Spinal cord (tissue), 10 donors: Measurements from ENCODE around the gene NCOR1. TPM values are rescaled to one million over a fixed set of nuclear protein-coding genes. Genes with fewer than 3 reads are reported as not detected.
"Not testable (repeated sequence)": the region's sequence is repeated elsewhere in the genome, so short reads cannot be mapped to it uniquely, and the experiment has no call there.

Source experiments
- DNase-seq, 6 donors: peaks; one replicate each; pipeline versions ENCODE4 v3.0.0 to v3.0.0-alpha.2; 2013 to 2015; ENCODE audit warnings: low spot score in 6 of 6, low read depth in 4 of 6
- H3K27ac ChIP-seq: one replicate; pipeline ENCODE4 v1.5.1; 2013; ENCODE audit warnings: low read depth, low read length, control low read depth
- H3K27me3 ChIP-seq: one replicate; pipeline ENCODE4 v1.6.1; 2013; ENCODE audit warnings: low read length; ENCODE audit not compliant: control insufficient read depth, insufficient read depth
- H3K36me3 ChIP-seq: one replicate; pipeline ENCODE4 v1.6.1; 2013; ENCODE audit warnings: low read length; ENCODE audit not compliant: control insufficient read depth, insufficient read depth
- H3K4me1 ChIP-seq: one replicate; pipeline ENCODE4 v1.6.1; 2013; ENCODE audit warnings: low read length; ENCODE audit not compliant: control insufficient read depth, insufficient read depth
- H3K4me3 ChIP-seq: one replicate; pipeline ENCODE4 v1.5.1; 2013; ENCODE audit warnings: low read depth, low read length, control low read depth
- H3K9me3 ChIP-seq: one replicate; pipeline ENCODE4 v1.6.1; 2013; ENCODE audit warnings: low read length; ENCODE audit not compliant: control insufficient read depth, insufficient read depth
- WGBS: methylation state at CpG from one replicate; pipeline ENCODE4 v1.1.5; 2013; ENCODE audit warnings: missing lambda C conversion rate; ENCODE audit not compliant: insufficient coverage; 5-methylcytosine and 5-hydroxymethylcytosine counted together
- polyA plus RNA-seq, 2 donors: library from polyadenylated mRNA; unstranded; fragments of 120-200 nt; gene quantifications; one replicate each; pipeline ENCODE4 v1.2.1, GENCODE V29; 2013; ENCODE audit not compliant: insufficient read length in 2 of 2
- total RNA-seq, 2 donors: library from RNA; depleted of rRNA in 1 of 2; stranded (reverse); fragments of 120-200 nt in 1 of 2; fragments of >200 nt in 1 of 2; gene quantifications; one replicate each; pipeline versions ENCODE4 v1.2.3 to v1.2.4, GENCODE V29; 2013 to 2014
- donor health status: healthy.

Gene NCOR1
- total and polyA plus RNA-seq, 4 donors = 72.7 to 102 (median 86.2) TPM

- Histone ChIP-seq H3K27me3 (no peaks in the 10 kb centered on the region), H3K27ac (peak within 1 kb of the TSS; percentile 95), H3K36me3 (peaks cover 6% of the 10 kb centered on the region), H3K9me3 (no peaks in the 10 kb centered on the region), H3K4me1 (peaks cover 13% of the 10 kb centered on the region), H3K4me3 (peak within 1 kb of the TSS; percentile 91)
- 1% methylated on average over 25 of the region's 29 CpGs for WGBS
- DNase-seq = peak; percentile 88 to 98 (median 91)
Observed at GRCh38 chr17:16217002-16217635, 1.8 kb upstream of the NCOR1 start, which contains the start of gene PIGL. Gene PIGL, plus strand, starts transcription at chr17:16217210. Its CDS starts 17 bp downstream, at chr17:16217227.

DNA sequence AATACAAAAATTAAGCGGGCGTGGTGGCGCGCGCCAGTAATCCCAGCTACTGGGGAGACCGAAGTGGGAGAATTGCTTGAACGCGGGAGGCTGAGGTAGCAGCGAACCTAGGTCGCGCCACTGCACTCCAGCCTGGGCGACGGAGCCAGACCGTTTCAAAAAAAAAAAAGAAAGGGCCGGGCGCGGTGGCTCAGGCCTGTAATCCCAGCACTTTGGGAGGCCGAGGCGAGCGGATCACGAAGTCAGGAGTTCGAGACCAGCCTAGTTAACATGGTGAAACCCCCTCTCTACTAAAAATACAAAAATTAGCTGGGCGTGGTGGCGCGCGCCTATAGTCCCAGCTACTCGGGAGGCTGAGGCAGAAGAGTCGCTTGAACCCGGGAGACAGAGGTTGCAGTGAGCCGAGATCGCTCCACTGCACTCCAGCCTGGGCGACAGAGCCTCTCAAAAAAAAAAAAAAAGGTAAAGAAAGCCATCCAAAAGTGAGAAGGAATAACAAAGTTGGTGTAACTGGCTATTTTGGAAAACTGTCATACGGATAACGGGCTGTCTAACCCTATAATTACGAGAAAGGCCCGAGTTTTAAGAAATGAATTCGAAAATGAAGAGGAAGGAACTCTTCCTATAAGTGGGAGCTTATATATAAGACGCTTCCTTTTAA lies 1.1 kb upstream of the NCOR1 start:
- DNase-seq, H3K27me3 ChIP-seq, H3K36me3 ChIP-seq, H3K9me3 ChIP-seq: not testable (repeated sequence)
- WGBS = 76% methylated on average over 27 of the region's 38 CpGs
- Histone ChIP-seq H3K4me1 (peaks cover 13% of the 10 kb centered on the region), H3K4me3 (peak overlapping the region; percentile 91), H3K27ac (peak overlapping the region; percentile 95)

DNA sequence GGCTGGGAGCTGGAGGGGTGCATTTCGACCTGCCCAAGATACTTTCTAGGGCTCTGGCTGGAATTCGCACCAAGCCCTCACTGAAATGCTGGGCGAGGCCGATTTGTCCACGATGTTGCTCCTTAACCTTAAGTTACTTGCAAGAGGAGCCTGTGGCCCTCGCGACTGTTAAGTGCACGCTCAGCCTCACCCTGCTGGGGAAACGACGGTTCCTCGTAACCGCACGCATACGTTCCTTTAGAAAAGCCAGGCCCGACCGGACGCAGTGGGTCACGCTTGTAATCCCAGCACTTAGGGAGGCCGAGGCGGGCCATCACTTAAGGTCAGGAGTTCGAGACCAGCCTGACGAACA lies 607 bp upstream of the NCOR1 start:
- Histone ChIP-seq H3K27ac (peak overlapping the region; percentile 95), H3K9me3 (no peaks in the 10 kb centered on the region), H3K4me1 (peaks cover 13% of the 10 kb centered on the region), H3K36me3 (peaks cover 6% of the 10 kb centered on the region), H3K4me3 (peak overlapping the region; percentile 67), H3K27me3 (no peaks in the 10 kb centered on the region)
- 14% methylated on average over 21 of the region's 22 CpGs for WGBS
- peak in 2 of 6 donors; percentile 20 to 35 for DNase-seq

DNA sequence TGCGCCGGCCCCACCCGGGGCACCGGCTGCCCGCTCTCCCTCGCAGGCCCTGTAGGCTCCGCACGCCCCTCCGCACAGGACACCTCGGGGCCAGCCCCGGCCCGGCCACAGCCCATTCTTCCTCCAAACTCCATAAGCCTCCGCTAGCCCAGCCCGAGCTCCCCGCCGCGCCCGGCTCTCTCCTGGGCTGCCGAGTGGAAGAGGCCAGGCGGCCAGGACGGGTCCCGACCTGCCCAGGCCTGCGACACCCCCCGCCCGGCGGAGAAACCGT lies 397 bp downstream of the NCOR1 start:
- Histone ChIP-seq H3K4me1 (peaks cover 13% of the 10 kb centered on the region), H3K9me3 (no peaks in the 10 kb centered on the region), H3K27me3 (no peaks in the 10 kb centered on the region), H3K4me3 (peak overlapping the region; percentile 67), H3K27ac (peak overlapping the region; percentile 95), H3K36me3 (peaks cover 6% of the 10 kb centered on the region)
- DNase-seq = peak in 2 of 6 donors; percentile 19 to 31
- WGBS = under 1% methylated on average over 27 of the region's 27 CpGs

DNA sequence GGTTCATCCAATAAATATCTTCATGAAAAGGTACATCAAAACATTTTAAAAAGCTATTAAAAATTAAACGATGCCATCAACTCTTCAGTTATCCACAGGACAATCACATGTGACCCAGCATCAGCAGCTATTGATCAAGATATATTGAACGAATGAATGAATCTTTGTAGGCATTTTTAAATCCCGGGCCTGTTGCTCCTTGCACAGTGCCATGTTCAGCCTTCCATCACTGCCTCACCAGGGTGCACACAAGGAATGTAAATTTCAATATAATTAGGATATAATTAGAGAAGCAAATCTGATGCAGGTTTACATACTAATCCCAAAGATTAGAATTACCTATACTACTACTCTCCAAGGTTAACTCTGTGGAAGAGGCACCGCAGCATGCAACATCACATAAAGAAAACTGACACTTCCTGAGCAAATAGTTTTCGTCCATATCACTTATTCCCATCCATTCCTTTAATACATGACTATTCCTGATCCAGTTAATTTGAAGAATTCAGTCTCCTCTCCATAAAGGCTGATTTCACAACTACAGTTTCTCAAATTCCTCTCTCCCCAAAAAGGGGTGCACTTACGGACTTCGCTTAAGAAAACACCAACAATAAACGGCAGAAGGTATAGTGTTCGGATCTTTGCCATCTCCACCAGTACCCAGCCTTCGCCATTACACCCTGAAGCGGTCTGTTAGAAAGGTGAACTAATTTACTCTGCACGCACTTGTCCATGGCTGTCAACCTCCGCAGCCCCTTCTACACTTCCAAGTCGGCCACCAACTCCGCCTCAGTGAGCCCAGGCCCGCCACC lies 938 bp downstream of the NCOR1 start:
- WGBS = under 1% methylated on average over 13 of the region's 16 CpGs
- peak overlapping the region; percentile 95 for H3K27ac ChIP-seq

DNA sequence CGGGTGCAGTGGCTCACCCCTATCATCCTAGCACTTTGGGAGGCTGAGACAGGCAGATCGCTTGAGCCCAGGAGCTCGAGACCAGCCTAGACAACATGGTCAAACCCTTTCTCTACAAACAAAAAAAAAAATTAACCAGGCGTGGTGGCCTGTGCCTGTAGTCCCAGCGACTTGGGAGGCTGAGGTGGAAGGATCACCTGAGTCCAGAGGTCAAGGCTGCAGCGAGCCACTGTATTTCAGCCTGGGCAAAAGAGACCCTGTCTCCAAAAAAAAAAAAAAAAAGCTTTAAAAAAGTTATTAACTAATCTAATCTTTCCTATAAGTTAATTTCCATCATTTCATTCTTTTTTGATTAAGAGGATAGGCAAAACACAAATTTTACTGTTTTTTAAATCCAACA lies 2.5 kb downstream of the NCOR1 start:
- no peak for DNase-seq
- no peaks in the 10 kb centered on the region for H3K36me3 ChIP-seq
- H3K9me3 ChIP-seq = no peaks in the 10 kb centered on the region
- WGBS = 93% methylated on average over 3 of the region's 6 CpGs
- H3K27ac ChIP-seq = no peak overlapping the region
- peaks cover 13% of the 10 kb centered on the region for H3K4me1 ChIP-seq
- H3K4me3 ChIP-seq = no peak overlapping the region
- H3K27me3 ChIP-seq = no peaks in the 10 kb centered on the region

More for the DNA sequence above, 938 bp downstream of the NCOR1 start:
- Histone ChIP-seq H3K4me3 (peak overlapping the region; percentile 67), H3K27me3 (no peaks in the 10 kb centered on the region), H3K36me3 (peaks cover 4% of the 10 kb centered on the region), H3K4me1 (peaks cover 13% of the 10 kb centered on the region), H3K9me3 (no peaks in the 10 kb centered on the region)
- peak in 1 of 6 donors; percentile 21 for DNase-seq

DNA sequence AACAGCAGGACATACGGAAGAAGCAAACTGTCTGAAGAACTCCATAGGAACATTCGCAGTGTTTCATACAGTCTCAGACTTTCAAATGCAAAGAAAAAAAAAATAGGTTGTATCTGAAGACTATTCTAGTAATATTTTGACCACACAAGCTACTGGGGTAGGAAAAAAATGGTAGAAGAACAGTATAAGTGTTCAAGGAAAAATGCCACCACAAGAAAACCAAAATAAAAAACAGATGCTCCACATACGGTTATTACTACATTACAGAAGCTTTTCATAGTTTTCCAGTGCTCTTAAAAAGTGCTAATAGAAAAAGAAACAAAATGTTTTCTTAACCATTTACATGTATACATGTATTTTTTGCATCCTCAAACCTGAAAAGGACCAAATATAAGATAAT lies 3.7 kb downstream of the NCOR1 start:
- H3K27me3 ChIP-seq = no peaks in the 10 kb centered on the region
- H3K27ac ChIP-seq = no peak overlapping the region
- no peaks in the 10 kb centered on the region for H3K36me3 ChIP-seq
- H3K4me1 ChIP-seq = peaks cover 13% of the 10 kb centered on the region
- H3K9me3 ChIP-seq = no peaks in the 10 kb centered on the region
- WGBS = no CpG with 5 or more reads among the region's 3 CpGs
- DNase-seq = no peak
- no peak overlapping the region for H3K4me3 ChIP-seq

DNA sequence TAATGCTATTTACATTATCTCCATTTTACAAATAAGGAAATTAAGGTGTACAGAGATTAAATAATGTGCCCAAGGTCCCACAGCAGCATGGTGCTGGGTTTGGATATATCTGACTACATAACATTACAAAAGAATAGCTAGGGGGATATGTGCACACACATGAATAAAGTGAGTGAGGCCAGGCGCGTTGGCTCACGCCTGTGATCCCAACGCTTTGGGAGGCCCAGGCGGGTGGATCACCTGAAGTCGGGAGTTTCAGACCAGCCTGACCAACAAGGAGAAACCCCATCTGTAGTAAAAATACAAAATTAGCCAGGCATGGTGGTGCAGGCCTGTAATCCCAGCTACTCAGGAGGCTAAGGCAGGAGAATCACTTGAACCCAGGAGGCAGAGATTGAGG lies 10.6 kb downstream of the NCOR1 start:
- DNase-seq, H3K36me3 ChIP-seq, H3K27me3 ChIP-seq, H3K4me3 ChIP-seq, H3K27ac ChIP-seq, H3K9me3 ChIP-seq, H3K4me1 ChIP-seq: not testable (repeated sequence)
- WGBS = 100% methylated on average over 2 of the region's 6 CpGs

DNA sequence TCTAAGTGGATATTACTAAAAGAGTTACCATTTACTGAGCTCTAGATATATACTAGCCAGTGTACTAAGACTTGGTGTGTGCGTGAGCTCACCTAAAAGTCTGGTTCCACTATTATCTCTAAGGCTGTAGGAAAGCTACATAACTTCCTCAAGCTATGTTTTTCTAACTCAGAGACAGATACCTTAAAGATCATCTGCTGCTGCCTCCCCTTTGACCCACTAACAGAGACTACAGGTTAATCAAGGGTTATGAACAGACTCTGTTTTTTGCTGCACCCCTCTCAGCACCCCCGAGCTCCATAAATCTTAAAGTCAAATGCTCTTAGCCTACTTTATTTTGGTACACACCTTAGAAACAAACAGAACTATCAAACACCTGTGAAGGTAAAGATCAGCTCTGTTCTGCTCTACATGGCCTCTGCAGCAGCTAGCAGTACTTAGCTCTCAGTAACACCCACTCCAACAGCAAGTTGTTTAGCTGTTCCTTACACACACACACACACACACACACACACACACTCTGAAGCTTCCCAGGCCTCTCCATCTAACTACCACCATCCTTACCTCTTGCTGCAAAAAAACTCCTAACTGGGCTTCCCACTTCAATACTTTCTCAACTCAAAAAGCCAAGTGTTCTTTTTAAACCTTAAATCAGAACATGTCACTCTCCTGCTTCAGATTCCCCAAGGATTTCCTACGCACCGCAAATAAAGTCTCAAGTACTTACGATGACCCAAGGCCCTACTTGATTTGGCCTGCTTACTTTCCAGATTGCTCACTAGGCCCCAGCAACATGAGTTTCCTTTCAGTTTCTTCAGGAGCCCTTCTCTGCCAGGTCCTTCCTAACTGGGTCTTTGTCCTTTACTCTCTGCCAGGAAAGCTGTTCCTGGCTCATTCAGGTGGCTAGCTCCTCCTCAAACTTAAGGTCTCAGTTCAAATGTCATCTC lies 12.5 kb downstream of the NCOR1 start:
- not testable (repeated sequence) for H3K9me3 ChIP-seq, H3K4me3 ChIP-seq, H3K4me1 ChIP-seq, DNase-seq, H3K27ac ChIP-seq, H3K36me3 ChIP-seq, H3K27me3 ChIP-seq
- WGBS = 59% methylated on average over 4 of the region's 5 CpGs
